A673 (cell line): ENCODE results near the gene FLCN. TPM values are rescaled to one million over a fixed set of nuclear protein-coding genes. Genes with fewer than 3 reads are reported as not detected.

ENCODE experiments used
- BruUV-seq: library from RNA; stranded (reverse); fragments of 400-500 nt; replicated peaks from 2 replicates; lab custom pipeline; 2021; lab: Mats Ljungman, UMichigan
- CTCF ChIA-PET: fragments of 300-600 bp; sonication (Branson Sonifier 250); formaldehyde crosslinking; loops from one replicate; lab custom pipeline; 2022; ENCODE audit warnings: antibody characterized with exemption; lab: Charles Lee
- POLR2A ChIA-PET: fragments of 300-600 bp; sonication (Branson Sonifier 250); formaldehyde crosslinking; loops from one replicate; lab custom pipeline; 2022; ENCODE audit warnings: antibody characterized with exemption; ENCODE audit not compliant: low non-redundant PET; lab: Charles Lee
- DNase-seq: peaks from one replicate; pipeline ENCODE4 v3.0.0-alpha.2; 2015; ENCODE audit warnings: low spot score
- H3K27ac ChIP-seq: fragments of 200-600 bp; sonication (generic); 2 replicates; pipeline ENCODE4 v1.5.1; 2016; ENCODE audit warnings: mixed run types, low read depth, mild to moderate bottlenecking, mixed read lengths, antibody characterized with exemption, low read length; ENCODE audit not compliant: poor library complexity, severe bottlenecking
- H3K27me3 ChIP-seq: fragments of 200-600 bp; sonication (generic); replicated peaks from 2 replicates; pipeline ENCODE4 v1.6.1; 2017; ENCODE audit warnings: mixed run types, low read depth, mild to moderate bottlenecking, mixed read lengths, antibody characterized with exemption, low read length; ENCODE audit not compliant: insufficient read depth, poor library complexity
- H3K36me3 ChIP-seq: fragments of 200-600 bp; sonication (generic); 2 replicates; pipeline ENCODE4 v1.6.1; 2016; ENCODE audit warnings: mixed run types, mild to moderate bottlenecking, mixed read lengths, antibody characterized with exemption, low read length; ENCODE audit not compliant: insufficient read depth, poor library complexity, severe bottlenecking
- H3K4me1 ChIP-seq: fragments of 200-600 bp; sonication (generic); 2 replicates; pipeline ENCODE4 v1.6.1; 2017; ENCODE audit warnings: mixed run types, mild to moderate bottlenecking, mixed read lengths, antibody characterized with exemption, low read length; ENCODE audit not compliant: insufficient read depth, poor library complexity, severe bottlenecking
- H3K4me3 ChIP-seq: fragments of 200-600 bp; sonication (generic); 2 replicates; pipeline ENCODE4 v1.5.1; 2016; ENCODE audit warnings: low read depth, mixed run types, mild to moderate bottlenecking, mixed read lengths, low read length; ENCODE audit not compliant: poor library complexity, severe bottlenecking
- H3K9me3 ChIP-seq: fragments of 200-600 bp; sonication (generic); 2 replicates; pipeline ENCODE4 v1.6.1; 2016; ENCODE audit warnings: mixed run types, low read depth, mild to moderate bottlenecking, mixed read lengths, antibody characterized with exemption, low read length; ENCODE audit not compliant: poor library complexity, severe bottlenecking
- CTCF ChIP-seq: fragments of 300-800, 200-600 bp; sonication (generic); conservative IDR thresholded peaks from 2 replicates; pipeline ENCODE4 v1.5.1; 2017; ENCODE audit warnings: low read depth, mild to moderate bottlenecking, antibody characterized with exemption, low read length, moderate library complexity, mixed read lengths
- EZH2 ChIP-seq: fragments of 200-600 bp; sonication (generic); IDR thresholded peaks from 2 replicates; pipeline ENCODE4 v1.6.1; 2017; ENCODE audit warnings: borderline replicate concordance, low read depth, mild to moderate bottlenecking, mixed read lengths, antibody characterized with exemption, low read length; ENCODE audit not compliant: poor library complexity, severe bottlenecking
- intact Hi-C: fragments of 100-400 bp; cut with micrococcal nuclease; formaldehyde crosslinking; loops from one replicate; pipeline ENCODE4 v1.10.0; 2022; ENCODE audit not compliant: unreplicated experiment
- total RNA-seq: library from RNA; stranded (reverse); gene quantifications from 2 replicates; pipeline ENCODE4 v1.2.3, GENCODE V29; 2021

FLCN gene
- total RNA-seq, 1 experiment from 2014 or later = 60.2 TPM

GRCh38 chr17:17172990-17173389, 64.0 kb downstream of the FLCN start:
- no peak overlapping the region for H3K4me3 ChIP-seq
- TF ChIP-seq CTCF = no peak
- TF ChIP-seq EZH2 = no peak
- ChIA-PET POLR2A (no interaction called here), CTCF (no interaction called here)
- peaks cover 59% of the 10 kb centered on the region for H3K36me3 ChIP-seq
- no peaks in the 10 kb centered on the region for H3K9me3 ChIP-seq
- no TSS peak for BruUV-seq
- no peaks in the 10 kb centered on the region for H3K27me3 ChIP-seq
- DNase-seq = no peak
- no peaks in the 10 kb centered on the region for H3K4me1 ChIP-seq
- no peak overlapping the region for H3K27ac ChIP-seq
- intact Hi-C loops = no loop called here

- intact Hi-C loops = no loop called here
- POLR2A ChIA-PET = no interaction called here
- DNase-seq = no peak
- no peak overlapping the region for H3K27ac ChIP-seq
- CTCF ChIA-PET = no interaction called here
- H3K9me3 ChIP-seq = no peaks in the 10 kb centered on the region
- no peak overlapping the region for H3K4me3 ChIP-seq
- H3K36me3 ChIP-seq = peaks cover 57% of the 10 kb centered on the region
- no peaks in the 10 kb centered on the region for H3K4me1 ChIP-seq
- no peaks in the 10 kb centered on the region for H3K27me3 ChIP-seq
- TF ChIP-seq EZH2 (no peak), CTCF (no peak)
- BruUV-seq = no TSS peak
Observed at GRCh38 chr17:17172001-17172939, 64.7 kb downstream of the FLCN start.

GRCh38 chr17:17171186-17171585, 65.8 kb downstream of the FLCN start:
- ChIA-PET CTCF (no interaction called here), POLR2A (no interaction called here)
- Histone ChIP-seq H3K36me3 (peaks cover 57% of the 10 kb centered on the region), H3K27me3 (no peaks in the 10 kb centered on the region), H3K27ac (no peak overlapping the region), H3K4me1 (no peaks in the 10 kb centered on the region), H3K9me3 (no peaks in the 10 kb centered on the region), H3K4me3 (no peak overlapping the region)
- DNase-seq = no peak
- BruUV-seq = no TSS peak
- TF ChIP-seq EZH2 (no peak), CTCF (no peak)
- intact Hi-C loops = no loop called here
